HFF-Myc (cell line): ENCODE measurements around the gene MAPK9.

Experiments
- DNase-seq: peaks from one replicate; pipeline ENCODE4 v3.0.0-alpha.2; 2011; ENCODE audit warnings: low read depth; ENCODE audit errors: extremely low read depth
- H3K4me3 ChIP-seq: replicated peaks from 2 replicates; pipeline ENCODE4 v1.5.1; 2011; ENCODE audit warnings: low read depth, mild to moderate bottlenecking, control low read depth, low read length
- CTCF ChIP-seq: IDR thresholded peaks from 2 replicates; pipeline ENCODE4 v1.5.1; 2012; ENCODE audit warnings: mild to moderate bottlenecking, low read depth, low read length, control low read depth; ENCODE audit errors: missing control alignments

Gene MAPK9

GRCh38 chr5:180208038-180208434, 83.8 kb downstream of the MAPK9 start:
- TF ChIP-seq CTCF: no peak
- no peak for DNase-seq
- no peak overlapping the region for H3K4me3 ChIP-seq

GRCh38 chr5:180207593-180207992, 84.3 kb downstream of the MAPK9 start:
- no peak for TF ChIP-seq CTCF
- H3K4me3 ChIP-seq: no peak overlapping the region
- DNase-seq: no peak

- H3K4me3 ChIP-seq: no peak overlapping the region
- no peak for TF ChIP-seq CTCF
These were observed 84.9 kb downstream of the MAPK9 start for GRCh38 chr5:180206993-180207392.

GRCh38 chr5:180205916-180206315, 86.0 kb downstream of the MAPK9 start:
- H3K4me3 ChIP-seq: no peak overlapping the region
- TF ChIP-seq CTCF: no peak
- DNase-seq: no peak

More at GRCh38 chr5:180206993-180207392, 84.9 kb downstream of the MAPK9 start:
- DNase-seq: no peak

GRCh38 chr5:180204276-180204819, 87.5 kb downstream of the MAPK9 start:
- no peak for DNase-seq
- H3K4me3 ChIP-seq: no peak overlapping the region
- TF ChIP-seq CTCF: no peak

- no peak overlapping the region for H3K4me3 ChIP-seq
- no peak for DNase-seq
- TF ChIP-seq CTCF: no peak
These were observed 88.8 kb downstream of the MAPK9 start for GRCh38 chr5:180202939-180203573.
